Activated CD4-positive, alpha-beta T cell treated with anti-CD3 and anti-CD28 coated beads for 48 hours (primary cell): Measurements from ENCODE around the gene XRCC2.
"Not testable (repeated sequence)": the region's sequence is repeated elsewhere in the genome, so short reads cannot be mapped to it uniquely, and the experiment has no call there.

Experiments
- DNase-seq: peaks from one replicate; pipeline ENCODE4 v3.0.0-alpha.2; 2020

The XRCC2 gene

GRCh38 chr7:152663931-152664330, 12.0 kb downstream of the XRCC2 start:
- DNase-seq = no peak

- no peak for DNase-seq
Measured at GRCh38 chr7:152663148-152663740, 12.7 kb downstream of the XRCC2 start.

GRCh38 chr7:152661479-152661878, 14.5 kb downstream of the XRCC2 start:
- DNase-seq = no peak

GRCh38 chr7:152660021-152660420, 15.9 kb downstream of the XRCC2 start:
- DNase-seq = no peak

- DNase-seq = no peak
Measured at GRCh38 chr7:152654971-152655370, 21.0 kb downstream of the XRCC2 start.

- no peak for DNase-seq
Measured at GRCh38 chr7:152649220-152649619, 26.7 kb downstream of the XRCC2 start.

- no peak for DNase-seq
Measured at GRCh38 chr7:152647009-152647408, 28.9 kb downstream of the XRCC2 start.

GRCh38 chr7:152646579-152646978, 29.4 kb downstream of the XRCC2 start:
- DNase-seq = not testable (repeated sequence)

- DNase-seq = no peak
Measured at GRCh38 chr7:152643979-152644559, 31.9 kb downstream of the XRCC2 start.

GRCh38 chr7:152641384-152641783, 34.6 kb downstream of the XRCC2 start:
- no peak for DNase-seq

GRCh38 chr7:152640829-152641228, 35.1 kb downstream of the XRCC2 start:
- DNase-seq = no peak

GRCh38 chr7:152637920-152638580, 37.9 kb downstream of the XRCC2 start:
- no peak for DNase-seq

GRCh38 chr7:152637161-152637560, 38.8 kb downstream of the XRCC2 start:
- no peak for DNase-seq

- DNase-seq = no peak
Measured at GRCh38 chr7:152636441-152636840, 39.5 kb downstream of the XRCC2 start.

GRCh38 chr7:152633504-152633903, 42.4 kb downstream of the XRCC2 start:
- DNase-seq = no peak

- DNase-seq = no peak
Measured at GRCh38 chr7:152633072-152633471, 42.9 kb downstream of the XRCC2 start.

- DNase-seq = not testable (repeated sequence)
Measured at GRCh38 chr7:152628772-152629171, 47.2 kb downstream of the XRCC2 start.

- no peak for DNase-seq
Measured at GRCh38 chr7:152624228-152624627, 51.7 kb downstream of the XRCC2 start.

- no peak for DNase-seq
Measured at GRCh38 chr7:152621426-152621825, 54.5 kb downstream of the XRCC2 start.

GRCh38 chr7:152619027-152619739, 56.8 kb downstream of the XRCC2 start:
- no peak for DNase-seq

- DNase-seq = no peak
Measured at GRCh38 chr7:152618427-152618826, 57.5 kb downstream of the XRCC2 start.

GRCh38 chr7:152617056-152617455, 58.9 kb downstream of the XRCC2 start:
- no peak for DNase-seq

GRCh38 chr7:152615031-152615741, 60.8 kb downstream of the XRCC2 start:
- no peak for DNase-seq
